Measurements from ENCODE around the gene PNKD.
"Not testable (repeated sequence)": the region's sequence is repeated elsewhere in the genome, so short reads cannot be mapped to it uniquely, and the experiment has no call there.

Gene PNKD

DNA sequence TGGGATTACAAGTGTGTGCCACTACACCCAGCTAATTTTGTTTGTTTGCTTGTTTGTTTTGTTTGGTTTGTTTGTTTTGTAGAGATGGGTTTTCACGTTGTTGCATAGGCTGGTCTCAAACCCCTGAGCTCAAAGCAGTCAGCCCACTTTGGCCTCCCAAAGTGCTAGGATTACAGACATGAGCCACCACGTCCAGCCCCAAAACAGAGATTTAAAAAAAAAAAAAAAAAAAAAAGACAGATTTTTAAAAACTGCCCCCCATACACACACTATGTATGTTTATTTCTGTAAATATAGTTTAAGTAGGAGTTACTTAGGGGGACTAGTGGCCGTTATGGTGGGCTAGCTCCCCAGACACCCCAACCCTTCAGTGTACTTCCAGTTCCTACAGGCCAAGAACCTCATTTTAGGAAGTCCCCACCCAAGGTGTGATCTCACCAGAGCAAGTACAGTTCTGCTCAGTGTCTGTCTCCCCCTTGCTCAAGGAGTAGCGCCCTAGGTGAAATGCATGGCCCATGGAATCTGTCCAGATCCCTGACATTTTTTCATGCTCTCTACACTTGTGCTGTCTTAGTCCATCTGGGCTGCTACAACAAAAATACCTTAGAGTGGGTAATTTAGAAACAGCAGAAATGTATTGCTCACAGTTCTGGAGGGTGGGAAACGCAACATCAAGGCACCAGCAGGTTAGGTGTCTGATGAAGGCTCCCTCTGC, 23.6 kb downstream of the PNKD start:
- no peak for DNase-seq

DNA sequence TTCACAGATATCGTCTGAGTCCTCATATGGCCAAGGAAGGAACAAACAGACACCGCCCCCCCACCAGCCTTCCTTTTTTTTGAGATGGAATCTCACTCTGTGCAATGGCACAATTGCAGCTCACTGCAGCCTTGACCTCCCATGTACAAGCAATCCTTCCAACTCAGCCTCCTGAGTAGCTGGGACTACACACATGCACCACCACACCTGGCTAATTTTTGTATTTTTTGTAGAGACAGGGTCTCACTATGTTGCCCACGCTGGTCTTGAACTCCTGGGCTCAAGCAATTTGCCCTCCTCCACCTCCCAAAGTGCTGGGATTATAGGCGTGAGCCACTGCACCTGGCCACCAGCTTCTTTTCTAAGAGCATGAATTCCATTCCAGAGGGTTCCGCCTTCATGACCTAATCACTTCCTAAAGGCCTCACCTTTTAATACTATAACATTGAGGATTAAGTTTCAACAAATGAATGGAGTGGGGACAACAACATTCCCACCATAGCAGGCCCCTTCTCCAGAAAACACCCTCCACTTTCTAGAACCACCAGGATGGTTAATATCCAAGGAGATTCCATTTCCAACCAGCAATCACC, 24.2 kb downstream of the PNKD start:
- no peak for DNase-seq

DNA sequence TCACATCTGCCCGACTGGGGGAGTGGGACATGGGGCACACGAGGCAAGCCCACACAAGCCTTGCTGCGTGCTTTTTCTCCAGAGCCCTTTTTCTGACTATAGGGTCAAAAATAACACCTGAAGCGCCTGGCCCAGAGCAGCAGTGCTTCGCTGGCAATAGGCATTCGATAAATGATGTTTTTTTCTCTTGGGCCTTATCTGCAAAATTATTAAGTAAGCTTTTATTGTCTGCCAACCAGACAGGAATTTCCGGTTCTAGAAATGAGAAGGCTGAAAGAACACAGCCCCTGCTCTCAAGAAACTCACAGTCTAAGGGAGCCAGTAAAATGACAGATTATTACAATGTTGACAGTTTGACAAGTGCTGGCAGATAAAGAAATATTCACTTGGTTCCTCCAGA, 24.7 kb downstream of the PNKD start:
- DNase-seq = no peak

DNA sequence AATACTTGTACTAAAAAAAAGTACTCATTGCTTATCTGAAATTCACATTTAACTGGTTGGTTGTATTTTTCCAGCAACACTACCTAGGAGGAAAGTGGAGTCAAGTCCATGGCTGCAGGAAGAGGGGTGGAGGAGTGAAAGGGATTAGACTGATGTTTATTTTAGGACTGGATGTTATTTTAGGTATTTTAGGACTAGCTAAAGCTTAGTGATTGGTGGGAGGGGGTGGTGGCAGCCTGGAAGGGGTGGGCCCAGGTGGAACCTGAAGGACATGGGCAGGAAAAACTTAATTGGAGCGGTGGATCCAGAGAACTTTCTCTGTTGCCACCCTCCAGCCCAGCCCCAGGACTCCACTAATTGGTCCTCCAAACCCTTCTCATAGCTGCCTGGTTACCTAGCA, 25.9 kb downstream of the PNKD start:
- DNase-seq = no peak

DNA sequence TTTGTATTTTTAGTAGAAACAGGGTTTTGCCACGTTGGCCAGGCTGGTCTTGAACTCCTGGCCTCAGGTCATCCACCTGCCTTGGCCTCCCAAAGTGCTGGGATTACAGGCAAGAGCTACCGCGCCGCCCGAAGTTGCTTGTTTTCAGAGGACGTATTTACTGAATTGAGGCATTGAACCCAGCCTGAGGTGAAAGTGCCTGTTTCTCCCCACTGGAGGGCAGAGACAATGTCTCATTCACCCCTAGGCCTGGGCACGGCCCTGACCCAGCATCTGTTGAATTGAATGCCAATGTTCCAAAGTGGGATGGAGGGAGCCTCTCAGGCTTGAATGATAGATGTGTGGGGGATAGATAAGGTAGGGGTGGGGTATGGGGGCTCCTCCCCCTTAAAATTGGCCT, 26.5 kb downstream of the PNKD start:
- DNase-seq = no peak

DNA sequence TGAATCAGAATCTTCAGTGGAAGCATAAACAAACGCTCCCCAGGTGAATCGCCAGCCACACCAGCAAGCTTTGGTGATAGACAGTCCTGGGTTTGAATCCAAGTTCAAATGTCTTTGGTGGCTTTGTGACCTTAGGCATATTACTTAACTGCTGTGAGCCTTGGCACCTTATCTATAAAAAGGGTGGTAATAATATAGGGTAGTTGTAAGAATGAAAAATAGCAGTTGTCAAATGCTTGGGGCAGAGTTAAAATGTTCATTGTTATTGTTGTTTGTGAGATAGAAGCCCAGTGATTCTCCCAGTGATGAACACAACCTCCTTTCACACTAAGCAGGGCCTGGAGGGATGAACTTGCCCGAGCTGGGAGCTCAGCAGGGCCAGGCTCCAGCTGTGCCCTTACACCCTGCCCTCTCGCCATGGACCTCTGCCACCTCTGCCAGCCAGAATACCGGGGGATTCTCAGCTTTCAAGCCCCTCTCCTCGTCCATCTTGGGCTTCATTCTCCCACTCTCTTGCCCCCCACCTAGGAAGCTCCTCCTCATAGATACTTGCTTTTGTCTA, 28.1 kb downstream of the PNKD start:
- DNase-seq = no peak

DNA sequence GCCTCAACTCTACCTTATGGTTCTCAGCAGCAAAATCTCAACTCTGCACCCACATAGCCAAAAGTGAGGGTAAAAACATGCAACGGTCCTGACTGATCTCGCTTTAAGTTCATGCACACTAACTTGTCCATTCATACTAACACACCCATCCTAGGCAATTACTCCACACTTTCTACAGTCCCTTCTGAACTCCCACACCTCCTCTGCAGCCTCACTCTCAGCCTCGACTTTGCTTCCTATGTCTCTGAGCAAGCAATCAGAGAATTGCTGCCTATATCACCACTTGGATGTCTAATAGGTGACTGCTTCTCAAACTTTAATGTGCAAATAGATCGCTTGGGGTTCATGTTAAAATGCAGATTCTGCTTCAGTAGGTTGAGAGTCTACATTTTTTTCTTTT, 29.8 kb downstream of the PNKD start:
- DNase-seq = no peak

DNA sequence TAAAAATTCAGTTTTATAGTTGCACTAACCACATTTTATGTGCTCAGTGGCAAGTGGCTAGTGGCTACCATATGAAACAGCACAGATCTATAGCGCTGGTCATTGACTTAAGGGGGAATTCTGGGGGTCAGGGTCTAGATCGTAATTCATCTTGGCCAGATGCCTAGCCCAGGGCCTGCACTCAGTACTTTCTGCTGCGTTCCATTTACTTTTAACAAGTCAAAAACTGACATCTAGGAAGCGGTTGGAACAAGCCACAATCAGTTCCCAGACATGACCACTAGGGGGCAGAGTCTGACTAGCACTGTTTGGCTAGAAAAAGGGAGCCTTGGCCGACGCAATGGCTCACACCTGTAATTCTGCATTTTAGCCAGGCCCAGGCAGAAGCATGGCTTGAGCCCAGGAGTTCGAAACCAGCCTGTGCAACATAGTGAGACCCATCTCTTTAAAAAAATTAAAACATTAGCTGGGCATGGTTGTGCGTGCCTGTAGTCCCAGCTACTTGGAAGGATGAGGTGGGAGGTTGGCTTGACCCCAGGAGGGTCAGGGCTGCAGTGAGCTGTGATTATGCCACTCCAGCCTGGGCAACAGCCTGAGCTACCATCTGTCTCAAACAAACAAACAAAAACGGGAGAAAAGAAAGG, 31.0 kb downstream of the PNKD start:
- peak; percentile 32 for DNase-seq

DNA sequence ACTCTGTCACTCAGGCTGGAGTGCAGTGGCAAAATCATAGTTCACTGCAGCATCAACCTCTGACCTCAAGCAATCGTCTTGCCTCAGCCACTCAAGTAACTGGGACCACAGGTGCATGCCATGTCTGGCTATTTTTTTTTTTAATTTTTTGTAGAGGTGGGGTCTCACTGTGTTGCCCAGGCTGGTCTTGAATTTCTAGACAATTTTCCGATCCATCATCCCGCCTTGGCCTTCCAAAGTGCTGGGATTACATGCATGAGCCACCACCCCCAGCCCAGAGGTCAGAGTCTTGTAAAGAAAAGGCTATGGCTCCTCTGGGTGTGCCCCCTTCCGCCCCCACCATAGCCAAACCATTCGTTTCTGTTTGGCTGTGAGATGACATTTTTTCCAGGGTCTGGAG, 35.1 kb downstream of the PNKD start:
- no peak for DNase-seq

DNA sequence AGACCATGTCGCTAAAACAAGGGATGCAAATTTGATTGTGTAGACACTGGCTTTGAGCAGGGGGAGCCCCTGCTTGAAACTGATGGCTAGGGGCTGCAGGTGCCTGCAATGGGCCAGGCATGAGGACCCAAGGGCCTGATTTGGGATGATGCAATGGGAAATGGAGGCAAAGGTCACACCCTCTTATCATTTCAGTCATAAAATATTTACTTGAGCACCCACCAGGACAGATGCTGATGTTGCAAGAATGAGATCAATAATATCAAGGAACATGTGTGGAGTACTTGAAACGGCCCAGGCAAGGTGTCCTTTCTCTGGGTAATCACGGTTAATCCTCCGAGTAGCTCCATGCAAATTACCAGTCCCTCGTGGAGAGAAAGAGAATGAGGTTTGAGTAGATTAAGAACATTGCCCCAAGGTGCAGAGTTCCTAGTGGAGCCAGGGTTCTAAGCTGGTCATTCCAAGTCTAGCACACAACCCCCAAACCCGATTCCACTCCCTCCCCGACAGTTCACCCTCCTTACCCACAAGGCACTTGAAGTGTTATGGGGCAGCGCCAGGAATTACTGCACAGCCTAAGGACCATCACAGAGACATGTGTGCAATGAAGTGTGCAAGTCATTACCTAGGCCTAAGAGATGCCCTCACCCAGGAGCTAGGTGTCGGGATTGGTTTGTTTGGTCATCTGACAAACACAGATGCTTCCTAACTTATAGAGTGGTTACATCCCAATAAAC, 36.0 kb downstream of the PNKD start:
- DNase-seq = no peak

DNA sequence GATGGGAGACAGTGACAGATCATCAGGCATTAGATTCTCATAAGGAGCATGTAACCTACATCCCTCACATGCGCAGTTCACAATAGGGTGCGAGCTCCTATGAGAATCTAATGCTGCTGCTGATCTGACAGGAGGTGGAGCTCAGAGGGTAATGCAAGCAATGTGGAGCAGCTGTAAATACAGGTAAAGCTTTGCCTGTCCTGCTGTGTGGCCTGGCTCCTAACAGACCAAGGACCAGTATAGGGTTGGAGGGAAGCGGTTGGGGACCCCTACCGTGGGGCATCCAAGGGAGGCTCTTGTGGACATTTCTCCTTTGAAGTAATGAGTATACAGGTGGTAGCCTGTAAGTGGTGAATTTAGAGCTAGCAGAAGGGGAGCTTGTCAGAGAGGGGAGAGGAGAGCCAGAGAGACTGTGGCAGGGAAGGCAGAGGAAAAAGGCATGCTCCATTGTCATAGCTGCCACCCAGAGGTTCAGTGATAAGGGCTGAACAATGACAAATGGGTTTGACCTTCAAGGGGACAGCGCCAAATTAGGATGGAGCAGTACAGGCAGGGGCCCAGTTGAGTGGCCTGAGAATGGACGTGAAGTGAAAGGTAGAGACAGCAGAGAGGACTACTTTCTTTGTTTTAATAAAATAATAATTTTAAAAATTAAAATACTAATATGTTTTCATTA, 37.2 kb downstream of the PNKD start:
- no peak for DNase-seq

DNA sequence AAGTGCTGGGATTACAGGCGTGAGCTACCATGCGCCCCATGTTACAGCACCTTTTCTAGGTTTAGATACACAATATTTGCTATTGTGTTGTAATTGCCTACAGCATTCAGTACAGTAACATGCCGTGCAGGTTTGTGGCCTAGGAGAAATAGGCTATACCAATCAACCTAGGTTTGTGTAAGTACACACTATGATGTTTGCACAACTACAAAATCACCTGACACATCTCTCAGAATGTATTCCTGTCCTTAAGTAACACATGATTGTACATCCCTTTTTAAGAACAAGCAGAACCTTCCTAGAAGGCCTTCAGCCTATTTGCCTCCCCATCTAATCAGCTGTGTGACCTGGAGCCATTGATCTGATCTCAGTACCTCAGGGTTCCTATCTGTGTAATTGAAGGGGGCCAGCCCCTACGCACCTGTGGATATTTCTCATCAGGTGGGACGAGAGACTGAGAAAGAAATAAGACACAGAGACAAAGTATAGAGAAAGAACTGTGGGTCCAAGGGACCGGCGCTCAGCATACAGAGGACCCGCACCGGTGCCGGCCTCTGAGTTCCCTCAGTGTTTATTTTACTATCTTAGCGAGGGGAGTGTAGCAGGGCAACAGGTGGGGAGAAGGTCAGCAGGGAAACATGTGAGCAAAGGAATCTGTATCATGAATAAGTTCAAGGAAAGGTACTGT, 40.7 kb downstream of the PNKD start:
- DNase-seq = no peak

DNA sequence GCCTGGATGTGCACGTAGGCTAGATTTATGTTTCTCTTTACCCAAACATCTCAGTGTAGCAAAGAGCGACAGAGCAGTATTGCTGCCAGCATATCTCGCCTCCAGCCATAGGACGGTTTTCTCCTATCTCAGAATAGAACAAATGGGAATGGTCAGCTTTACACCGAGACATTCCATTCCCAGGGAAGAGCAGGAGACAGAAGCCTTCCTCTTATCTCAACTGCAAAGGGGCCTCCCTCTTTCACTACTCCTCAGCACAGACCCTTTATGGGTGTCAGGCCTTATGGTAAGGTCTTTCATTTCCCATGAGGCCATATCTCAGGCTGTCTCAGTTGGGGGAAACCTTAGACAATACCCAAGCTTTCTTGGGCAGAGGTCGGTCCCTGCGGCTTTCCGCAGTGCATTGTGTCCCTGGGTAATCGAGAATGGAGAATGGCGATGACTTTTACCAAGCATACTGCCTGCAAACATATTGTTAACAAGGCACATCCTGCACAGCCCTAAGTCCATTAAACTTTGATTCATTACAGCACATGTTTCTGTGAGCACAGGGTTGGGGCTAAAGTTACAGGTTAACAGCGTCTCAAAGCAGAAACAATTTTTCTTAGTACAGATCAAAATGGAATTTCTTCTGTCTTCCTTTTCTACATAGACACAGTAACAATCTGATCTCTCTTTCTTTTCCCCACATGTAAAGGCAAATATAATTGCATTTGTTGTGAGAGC, 41.4 kb downstream of the PNKD start:
- not testable (repeated sequence) for DNase-seq

DNA sequence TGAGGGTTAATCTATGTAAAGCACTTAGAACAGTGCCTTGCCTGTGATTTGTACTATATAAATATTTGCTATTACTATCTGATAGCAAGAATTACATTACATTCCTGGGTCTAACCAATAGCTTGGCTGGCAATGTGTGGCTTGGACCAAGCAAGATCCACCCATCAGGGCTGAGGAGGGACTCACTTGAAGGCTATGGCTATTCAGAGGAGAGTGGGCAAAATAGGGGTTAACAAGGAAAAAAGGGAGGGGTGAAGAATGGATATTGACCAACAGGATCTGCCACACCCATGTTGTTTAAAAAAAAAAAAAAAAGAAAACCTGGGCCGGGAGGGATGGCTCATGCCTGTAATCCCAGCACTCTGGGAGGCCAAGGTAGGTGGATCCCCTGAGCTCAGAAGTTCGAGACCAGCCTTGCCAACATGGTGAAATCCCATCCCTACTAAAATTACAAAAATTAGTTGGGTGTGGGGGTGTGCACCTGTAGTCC, 42.0 kb downstream of the PNKD start:
- no peak for DNase-seq

DNA sequence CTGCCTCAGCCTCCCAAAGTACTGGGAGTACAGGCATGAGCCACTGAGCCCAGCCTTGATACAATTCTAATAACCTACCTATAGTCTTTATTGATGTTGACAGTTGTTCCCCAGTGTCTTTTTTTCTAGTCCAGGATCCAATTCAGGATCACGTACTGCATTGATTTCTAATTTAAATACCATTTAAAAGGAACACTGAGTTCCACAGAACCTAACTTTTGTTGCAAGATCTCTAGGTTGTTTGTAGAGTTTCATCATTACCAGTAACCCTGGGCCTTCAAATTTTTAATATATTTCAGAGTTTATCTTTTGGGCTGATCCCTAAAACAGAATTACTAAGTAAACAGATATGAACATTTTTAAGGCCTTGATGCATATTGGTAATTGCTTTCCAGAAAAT, 43.0 kb downstream of the PNKD start:
- no peak for DNase-seq

DNA sequence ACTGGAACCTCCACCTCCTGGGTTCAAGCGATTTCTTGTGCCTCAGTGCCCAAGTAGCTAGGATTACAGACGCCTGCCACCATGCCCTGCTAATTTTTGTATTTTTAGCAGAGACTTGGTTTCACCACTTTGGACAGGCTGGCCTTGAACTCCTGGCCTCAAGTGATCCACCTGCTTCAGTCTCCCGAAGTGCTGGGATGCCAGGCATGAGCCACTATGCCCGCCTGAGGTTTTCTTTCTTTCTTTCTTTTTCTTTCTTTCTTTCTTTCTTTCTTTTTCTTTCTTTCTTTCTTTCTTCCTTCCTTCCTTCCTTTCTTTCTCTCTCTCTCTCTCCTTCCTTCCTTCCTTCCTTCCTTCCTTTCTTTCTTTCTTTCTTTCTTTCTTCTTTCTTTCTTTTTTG, 44.4 kb downstream of the PNKD start:
- DNase-seq = not testable (repeated sequence)

DNA sequence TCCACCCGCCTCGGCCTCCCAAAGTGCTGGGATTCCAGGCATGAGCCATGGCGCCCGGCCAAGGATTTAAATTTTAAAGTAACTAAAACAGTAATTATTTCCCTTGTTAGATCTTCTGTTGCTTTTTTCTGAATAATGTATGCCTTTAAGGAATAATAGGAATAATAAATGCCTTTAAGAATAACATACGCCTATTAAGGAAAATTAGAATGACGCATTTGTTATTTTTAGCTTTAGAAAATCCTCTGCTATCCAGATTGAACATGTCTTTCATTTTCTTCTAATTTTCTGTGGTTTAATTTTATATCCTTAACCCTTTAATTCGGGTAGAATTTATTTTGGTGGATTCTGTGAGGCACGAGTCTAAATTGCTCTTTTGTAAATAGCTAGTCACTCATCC, 45.1 kb downstream of the PNKD start:
- DNase-seq = no peak

DNA sequence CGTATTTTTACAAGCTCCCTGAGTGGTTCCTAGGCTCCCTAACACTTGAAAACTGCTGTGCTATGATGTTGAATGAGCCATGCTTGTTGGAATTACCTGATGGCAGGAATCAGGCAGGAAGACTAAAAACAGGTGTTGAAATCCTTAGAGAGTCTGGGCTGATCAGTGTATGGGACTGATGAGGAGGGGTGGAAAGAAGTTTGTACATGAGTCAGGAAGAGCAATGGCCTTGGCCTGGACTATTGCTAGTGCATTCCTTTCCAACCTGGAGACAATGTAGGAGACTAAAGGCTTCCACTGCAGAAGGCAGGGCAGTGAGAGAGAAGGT, 46.9 kb downstream of the PNKD start:
- no peak for DNase-seq

DNA sequence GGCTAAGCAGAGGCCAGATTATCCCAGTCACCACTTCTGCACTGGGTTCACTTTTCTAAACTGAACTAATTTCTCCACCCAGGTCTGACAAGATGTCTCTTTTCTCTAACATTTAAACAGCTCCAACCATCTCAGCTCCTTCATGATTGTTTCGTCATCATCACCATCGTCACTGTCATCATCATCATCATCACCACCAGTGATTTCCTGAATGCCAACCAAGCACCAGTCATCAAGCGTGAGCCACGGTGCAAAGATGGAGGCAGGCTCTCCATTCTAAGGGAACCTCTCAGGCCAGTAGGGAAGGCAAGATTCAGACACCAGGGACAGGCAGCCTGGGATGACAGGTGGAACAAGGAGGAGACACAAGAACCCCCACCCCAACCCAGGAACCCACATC, 47.5 kb downstream of the PNKD start:
- DNase-seq = no peak

DNA sequence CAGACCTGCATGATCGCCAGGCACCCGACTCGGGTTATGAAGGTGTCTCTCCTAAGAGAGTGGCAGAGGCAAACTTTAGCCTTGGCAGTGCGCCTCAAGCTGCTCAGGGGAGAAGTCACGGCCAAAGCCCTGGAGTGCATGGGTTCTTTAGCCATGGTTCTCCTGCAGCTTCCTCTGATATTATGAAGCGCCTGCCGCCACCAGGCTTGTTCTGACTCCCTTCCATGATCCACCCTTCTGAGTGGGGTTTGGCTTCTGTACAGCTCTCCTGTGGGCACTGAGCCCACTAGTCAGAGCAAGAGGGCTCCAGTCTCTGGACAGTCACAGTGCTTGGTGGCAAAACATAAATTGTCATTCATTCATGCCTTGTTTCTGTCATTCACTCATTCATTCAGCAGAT, 47.9 kb downstream of the PNKD start:
- no peak for DNase-seq

DNA sequence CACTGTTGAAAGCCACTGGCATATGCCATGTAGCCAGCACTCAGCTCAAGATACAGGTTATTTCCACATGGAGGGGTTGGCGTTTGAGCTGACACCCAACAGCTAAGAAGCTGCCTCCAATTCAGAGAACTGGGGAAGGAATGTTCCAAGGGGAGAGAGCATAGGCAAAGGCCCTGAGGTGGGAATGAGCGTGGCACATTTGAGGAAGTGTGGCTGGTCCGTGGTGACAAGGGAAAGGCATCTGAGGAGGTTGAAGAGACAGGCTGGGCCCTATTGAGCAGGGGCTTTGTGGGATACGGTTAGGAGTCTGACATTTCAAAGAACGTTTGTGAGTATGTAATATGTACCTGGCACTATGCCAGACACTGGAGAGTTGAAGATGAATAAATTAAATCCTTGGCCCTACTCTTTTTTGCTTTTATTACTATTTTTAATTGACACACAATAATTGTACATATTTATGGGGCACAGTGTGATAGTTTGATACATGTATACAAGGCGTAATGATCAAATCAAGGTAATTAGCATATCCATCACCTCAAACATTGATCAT, 49.6 kb downstream of the PNKD start:
- no peak for DNase-seq

All from NCI-H524 treated with DMSO at 0.1 percent for 48 hours (cell line).